Measurements from ENCODE around the gene PPP2R3A. TPM values are rescaled to one million over a fixed set of nuclear protein-coding genes. Genes with fewer than 3 reads are reported as not detected.

PPP2R3A gene
- total and polyA plus RNA-seq, 7 donors: 4.0 to 49.0 (median 32.9) TPM

- H3K9me3 ChIP-seq: no peaks in the 10 kb centered on the region
- no peak for TF ChIP-seq EP300 (IDR thresholded peaks at IDR 0.05)
- no peak for TF ChIP-seq POLR2AphosphoS5 (IDR thresholded peaks at IDR 0.05)
- no peak for TF ChIP-seq CTCF (IDR thresholded peaks at IDR 0.05)
- peaks cover 0 to 81% (median 59%) of the 10 kb centered on the region in 4 donors for H3K4me1 ChIP-seq
- DNase-seq: no peak
- H3K27ac ChIP-seq: no peak overlapping the region
- no peaks in the 10 kb centered on the region for H3K27me3 ChIP-seq
- intact Hi-C loops (cut with DNase I): no loop called here
- H3K4me3 ChIP-seq: no peak overlapping the region
- H3K36me3 ChIP-seq: no peaks in the 10 kb centered on the region
These were observed 208.5 kb downstream of the PPP2R3A start for GRCh38 chr3:136173939-136174490.

GRCh38 chr3:136177876-136178275 is 212.3 kb downstream of the PPP2R3A start:
- Histone ChIP-seq H3K4me3 (no peak overlapping the region), H3K9me3 (no peaks in the 10 kb centered on the region), H3K4me1 (peaks cover 0 to 87% (median 67%) of the 10 kb centered on the region in 4 donors), H3K36me3 (no peaks in the 10 kb centered on the region), H3K27ac (no peak overlapping the region), H3K27me3 (no peaks in the 10 kb centered on the region)
- intact Hi-C loops (cut with DNase I): no loop called here
- no peak for DNase-seq
- TF ChIP-seq EP300 (IDR thresholded peaks at IDR 0.05): no peak
- TF ChIP-seq POLR2A (IDR thresholded peaks at IDR 0.05): no peak
- TF ChIP-seq POLR2AphosphoS5 (IDR thresholded peaks at IDR 0.05): no peak
- no peak for TF ChIP-seq CTCF (IDR thresholded peaks at IDR 0.05)
- WGBS, 2 donors: 64 to 68% methylated on average over 4 of the region's 4 CpGs

- no peaks in the 10 kb centered on the region for H3K36me3 ChIP-seq
- intact Hi-C loops (cut with DNase I): no loop called here
- no peak for TF ChIP-seq EP300 (IDR thresholded peaks at IDR 0.05)
- TF ChIP-seq CTCF (IDR thresholded peaks at IDR 0.05): no peak
- TF ChIP-seq POLR2AphosphoS5 (IDR thresholded peaks at IDR 0.05): no peak
- TF ChIP-seq POLR2A (IDR thresholded peaks at IDR 0.05): no peak
- H3K4me1 ChIP-seq: peaks cover 0 to 83% (median 59%) of the 10 kb centered on the region in 4 donors
- no peak overlapping the region for H3K27ac ChIP-seq
- 88 to 89% methylated on average over 8 of the region's 8 CpGs for WGBS, 2 donors
- H3K9me3 ChIP-seq: no peaks in the 10 kb centered on the region
- H3K27me3 ChIP-seq: no peaks in the 10 kb centered on the region
- H3K4me3 ChIP-seq: no peak overlapping the region
- DNase-seq: no peak
These were observed 216.2 kb downstream of the PPP2R3A start for GRCh38 chr3:136181741-136182140.

- H3K4me1 ChIP-seq: peaks cover 0 to 76% (median 63%) of the 10 kb centered on the region in 4 donors
- WGBS, 2 donors: 70 to 91% methylated on average over 2 of the region's 2 CpGs
- no peaks in the 10 kb centered on the region for H3K27me3 ChIP-seq
- H3K27ac ChIP-seq: no peak overlapping the region
- no peaks in the 10 kb centered on the region for H3K9me3 ChIP-seq
- H3K36me3 ChIP-seq: no peaks in the 10 kb centered on the region
- no peak for DNase-seq
- intact Hi-C loops (cut with DNase I): no loop called here
- TF ChIP-seq POLR2AphosphoS5 (IDR thresholded peaks at IDR 0.05) (no peak), CTCF (IDR thresholded peaks at IDR 0.05) (no peak), EP300 (IDR thresholded peaks at IDR 0.05) (no peak), POLR2A (IDR thresholded peaks at IDR 0.05) (no peak)
- no peak overlapping the region for H3K4me3 ChIP-seq
These were observed 219.2 kb downstream of the PPP2R3A start for GRCh38 chr3:136184703-136185102.

GRCh38 chr3:136186344-136186743 is 220.8 kb downstream of the PPP2R3A start:
- Histone ChIP-seq H3K9me3 (no peaks in the 10 kb centered on the region), H3K4me3 (no peak overlapping the region), H3K36me3 (no peaks in the 10 kb centered on the region), H3K27ac (no peak overlapping the region), H3K4me1 (peaks cover 2 to 86% (median 70%) of the 10 kb centered on the region in 4 donors), H3K27me3 (no peaks in the 10 kb centered on the region)
- no peak for DNase-seq
- TF ChIP-seq POLR2A (IDR thresholded peaks at IDR 0.05): no peak
- TF ChIP-seq EP300 (IDR thresholded peaks at IDR 0.05): no peak
- TF ChIP-seq CTCF (IDR thresholded peaks at IDR 0.05): no peak
- TF ChIP-seq POLR2AphosphoS5 (IDR thresholded peaks at IDR 0.05): no peak
- WGBS, 2 donors: 32 to 46% methylated on average over 3 of the region's 3 CpGs
- intact Hi-C loops (cut with DNase I): no loop called here
